ENCODE data around the gene TCAP.
A peak's percentile ranks its signal among the peaks of the same experiment; 100 is the strongest.

The TCAP gene

DNA sequence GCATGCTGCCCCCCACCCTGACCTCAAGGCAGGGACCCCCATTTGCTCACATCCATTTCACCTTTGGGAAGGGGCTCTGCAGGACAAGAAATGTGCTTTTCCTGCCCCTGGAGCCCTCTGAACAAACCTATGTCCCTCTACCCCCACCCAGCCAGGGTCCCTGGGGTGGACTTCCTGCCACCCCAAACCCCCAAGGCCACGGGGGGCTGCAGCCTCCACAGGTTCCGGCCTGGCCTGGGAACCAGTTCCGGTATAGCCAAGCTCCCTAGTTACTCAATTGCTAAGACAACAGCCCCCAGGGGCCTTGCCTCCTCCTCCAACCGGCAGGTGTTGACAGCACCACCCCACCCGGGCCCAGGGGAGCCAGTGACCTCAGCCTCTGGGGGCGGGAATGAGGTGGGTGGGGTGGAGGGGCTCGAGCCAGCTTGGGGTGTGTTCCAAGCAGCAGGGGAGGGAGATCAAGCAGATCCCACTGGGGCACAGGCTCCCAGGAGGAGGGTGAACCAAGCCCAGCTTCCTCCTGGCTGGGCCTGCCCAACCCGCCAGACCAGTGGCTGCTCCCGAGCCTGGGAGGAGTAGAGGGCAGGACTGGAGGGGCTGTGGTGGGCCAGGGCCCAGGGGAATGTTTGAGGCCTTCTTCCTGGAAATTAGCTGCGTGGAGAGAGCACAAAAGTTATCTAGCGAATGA lies 9.7 kb downstream of the TCAP start:
- 0 out of 2 replicates have a peak, but pooled peaks have one; percentile 4 for TF ChIP-seq YY1 (IDR thresholded peaks at IDR 0.05; ENCODE audit: low read depth)
- TF ChIP-seq CREB1 (IDR thresholded peaks at IDR 0.05; ENCODE audit: low read depth) = no peak
- TF ChIP-seq FOXM1 (IDR thresholded peaks at IDR 0.05; ENCODE audit: borderline replicate concordance, low read depth) = no peak
- peak; percentile 75 for TF ChIP-seq EP300 (IDR thresholded peaks at IDR 0.05; ENCODE audit: borderline replicate concordance)
- TF ChIP-seq USF1 (IDR thresholded peaks at IDR 0.05) = no peak
- peak; percentile 68; the same call in 1 of the 2 replicates for TF ChIP-seq MAX (IDR thresholded peaks at IDR 0.05)
- TF ChIP-seq REST (IDR thresholded peaks at IDR 0.05; ENCODE audit: low read depth) = no peak
- peak; percentile 94 for TF ChIP-seq ZBTB7A (IDR thresholded peaks at IDR 0.05; ENCODE audit: low read depth)
- peak; percentile 61 for TF ChIP-seq EGR1 (IDR thresholded peaks at IDR 0.05)
- peak; percentile 73 for TF ChIP-seq NFIC (IDR thresholded peaks at IDR 0.05)
- TF ChIP-seq TCF12 (IDR thresholded peaks at IDR 0.05; ENCODE audit: low read depth) = peak; percentile 82
- peak; percentile 7; the same call in 1 of the 2 replicates for TF ChIP-seq CEBPB (IDR thresholded peaks at IDR 0.05)
- TF ChIP-seq RAD21 (IDR thresholded peaks at IDR 0.05; ENCODE audit: low read depth) = no peak
- TF ChIP-seq TEAD4 (IDR thresholded peaks at IDR 0.05) = 0 out of 2 replicates have a peak, but pooled peaks have one; percentile 30
- no peak for TF ChIP-seq TAF1 (IDR thresholded peaks at IDR 0.05; ENCODE audit: low read depth)

DNA sequence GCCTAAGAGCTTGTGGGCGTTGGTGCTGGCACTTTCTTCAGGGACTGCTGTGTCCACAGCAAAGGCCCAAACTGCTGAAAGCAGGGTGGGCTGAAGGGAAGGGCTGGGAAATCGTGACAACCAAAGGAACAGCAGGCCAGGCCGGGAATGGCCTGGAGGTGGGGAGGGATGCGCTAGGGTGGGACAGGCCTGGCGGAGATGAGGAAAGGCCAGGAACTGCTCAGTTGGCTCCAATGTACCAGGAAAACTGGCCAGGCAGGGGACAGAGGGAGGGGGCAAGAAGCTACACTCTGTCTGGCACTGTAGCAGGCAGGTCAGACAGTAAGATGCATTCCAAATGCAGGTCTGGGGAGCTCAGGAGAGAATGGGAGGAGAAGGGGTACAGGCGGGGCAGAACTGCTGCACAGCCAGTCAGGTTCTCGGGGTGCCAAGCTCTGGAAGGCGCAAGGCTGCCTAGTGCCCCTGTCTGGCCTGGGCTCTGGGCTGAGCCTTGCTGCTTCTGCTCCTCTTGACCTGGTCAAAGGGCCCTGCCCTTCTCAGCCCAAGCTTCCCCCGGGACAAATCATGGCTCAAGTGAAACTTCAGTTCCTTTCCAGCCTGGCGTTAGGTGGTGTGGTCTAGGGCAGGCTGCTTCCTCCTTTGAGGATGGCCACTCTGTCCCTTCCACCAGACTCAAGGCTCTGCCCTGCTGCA lies 10.4 kb downstream of the TCAP start:
- TF ChIP-seq TAF1 (IDR thresholded peaks at IDR 0.05; ENCODE audit: low read depth) = no peak
- TF ChIP-seq CREB1 (IDR thresholded peaks at IDR 0.05; ENCODE audit: low read depth) = no peak
- TF ChIP-seq FOXM1 (IDR thresholded peaks at IDR 0.05; ENCODE audit: borderline replicate concordance, low read depth) = no peak
- no peak for TF ChIP-seq ZBTB7A (IDR thresholded peaks at IDR 0.05; ENCODE audit: low read depth)
- TF ChIP-seq TCF12 (IDR thresholded peaks at IDR 0.05; ENCODE audit: low read depth) = no peak
- TF ChIP-seq RAD21 (IDR thresholded peaks at IDR 0.05; ENCODE audit: low read depth) = no peak
- no peak for TF ChIP-seq CEBPB (IDR thresholded peaks at IDR 0.05)
- TF ChIP-seq EP300 (IDR thresholded peaks at IDR 0.05; ENCODE audit: borderline replicate concordance) = no peak
- TF ChIP-seq EGR1 (IDR thresholded peaks at IDR 0.05) = no peak
- no peak for TF ChIP-seq YY1 (IDR thresholded peaks at IDR 0.05; ENCODE audit: low read depth)
- TF ChIP-seq NFIC (IDR thresholded peaks at IDR 0.05) = no peak
- no peak for TF ChIP-seq TEAD4 (IDR thresholded peaks at IDR 0.05)
- TF ChIP-seq MAX (IDR thresholded peaks at IDR 0.05) = no peak
- no peak for TF ChIP-seq REST (IDR thresholded peaks at IDR 0.05; ENCODE audit: low read depth)
- no peak for TF ChIP-seq USF1 (IDR thresholded peaks at IDR 0.05)

- no peak for TF ChIP-seq ZBTB7A (IDR thresholded peaks at IDR 0.05; ENCODE audit: low read depth)
- peak; percentile 55 for TF ChIP-seq MAX (IDR thresholded peaks at IDR 0.05)
- no peak for TF ChIP-seq REST (IDR thresholded peaks at IDR 0.05; ENCODE audit: low read depth)
- peak; percentile 86 for TF ChIP-seq NFIC (IDR thresholded peaks at IDR 0.05)
Measured at GRCh38 chr17:39676198-39676819, 11.2 kb downstream of the TCAP start.
